Right lobe of liver (tissue), 6 donors: Measurements from ENCODE around the gene SLC16A14. TPM values are rescaled to one million over a fixed set of nuclear protein-coding genes. Genes with fewer than 3 reads are reported as not detected.
A peak's percentile ranks its signal among the peaks of the same experiment; 100 is the strongest.

Experiments
- ATAC-seq, 4 donors: fragments of 200-7000 bp; cut with Tn5 transposase; one replicate each; pipeline ENCODE4 v1.9.1; 2020; ENCODE audit warnings: mild to moderate bottlenecking in 4 of 4, moderate library complexity in 4 of 4
- DNase-seq, 3 donors: peaks; one replicate each; pipeline ENCODE4 v3.0.0-alpha.2; 2020
- H3K27ac ChIP-seq, 3 donors: fragments of 200-600 bp; one replicate each; pipeline ENCODE4 v1.8.0; 2022
- H3K27me3 ChIP-seq, 2 donors: fragments of 200-600 bp; one replicate each; pipeline ENCODE4 v1.8.0; 2022
- H3K36me3 ChIP-seq, 4 donors: fragments of 200-600 bp; sonication (generic) in 1 of 4; one replicate each; pipeline versions ENCODE4 v1.5.1 to v1.8.0; 2017 to 2022; ENCODE audit warnings: control low read depth in 1 of 4
- H3K4me1 ChIP-seq, 4 donors: fragments of 200-600 bp; sonication (generic) in 1 of 4; one replicate each; pipeline versions ENCODE4 v1.5.1 to v1.8.0; 2017 to 2022; ENCODE audit warnings: control low read depth in 1 of 4
- H3K4me3 ChIP-seq, 3 donors: fragments of 200-600 bp; one replicate each; pipeline ENCODE4 v1.8.0; 2022
- H3K9me3 ChIP-seq, 4 donors: fragments of 200-600 bp; sonication (generic) in 1 of 4; one replicate each; pipeline versions ENCODE4 v1.5.1 to v1.8.0; 2017 to 2022; ENCODE audit warnings: control low read depth in 1 of 4
- CTCF ChIP-seq, 4 donors: fragments of 200-600 bp in 3 of 4; fragments of 450-650 bp in 1 of 4; IDR thresholded peaks; one replicate each; pipeline versions ENCODE4 v1.5.1 to v1.8.0; 2016 to 2022; ENCODE audit warnings: antibody characterized with exemption in 4 of 4, mild to moderate bottlenecking in 2 of 4
- POLR2A ChIP-seq: fragments of 450-650 bp; IDR thresholded peaks from one replicate; pipeline ENCODE4 v1.6.1; 2017; ENCODE audit warnings: antibody characterized with exemption, mild to moderate bottlenecking
- WGBS: methylation state at CpG from one replicate; pipeline ENCODE4 v1.1.6; 2018; ENCODE audit warnings: low coverage, low lambda C conversion rate; ENCODE audit not compliant: insufficient coverage; ENCODE audit errors: missing lambda C conversion rate; 5-methylcytosine and 5-hydroxymethylcytosine counted together
- intact Hi-C, 2 donors: fragments of 100-400 bp; cut with DNase I; formaldehyde crosslinking; loops; one replicate each; pipeline versions ENCODE4 v1.11.2 to v1.14.1; 2022
- total RNA-seq, 6 experiments: library from RNA; depleted of rRNA in 2 of 6; stranded (reverse); fragments of >200 nt in 2 of 6; fragmentation: NEBNext Ultra II Directional in 3 of 6; extraction: Animal tissue kit (Norgen Biotek cat#: 25700) in 3 of 6; gene quantifications; one replicate each; pipeline versions ENCODE4 v1.1.0 to v1.2.4, GENCODE V29; 2016 to 2023
- donor health status: DM: no; HTN: yes; CAD: no.
- donor health status: DM: no; HTN: no; CAD: no.
- donor health status: DM: no; HTN: no; CAD: no.
- donor health status: DM: no; HTN: yes; CAD: no.
- donor health status: DM: no; HTN: yes; CAD: no.

Gene SLC16A14
- total RNA-seq, 6 experiments from 2014 or later = 0.14 to 2.1 (median 0.60) TPM

- intact Hi-C loops = no loop called here
- DNase-seq = no peak
- Histone ChIP-seq H3K27ac (no peak overlapping the region), H3K36me3 (no peaks in the 10 kb centered on the region), H3K27me3 (no peaks in the 10 kb centered on the region), H3K9me3 (no peaks in the 10 kb centered on the region), H3K4me1 (no peaks in the 10 kb centered on the region), H3K4me3 (no peak overlapping the region)
- ATAC-seq = no peak
- 89% methylated on average over 2 of the region's 2 CpGs for WGBS
- TF ChIP-seq POLR2A (no peak), CTCF (IDR thresholded peaks at IDR 0.05) (no peak)
Measured at GRCh38 chr2:230090967-230091366, 22.2 kb upstream of the SLC16A14 start.

GRCh38 chr2:230085201-230085600 lies 16.5 kb upstream of the SLC16A14 start:
- Histone ChIP-seq H3K36me3 (no peaks in the 10 kb centered on the region), H3K27ac (no peak overlapping the region), H3K9me3 (no peaks in the 10 kb centered on the region), H3K4me3 (no peak overlapping the region), H3K4me1 (no peaks in the 10 kb centered on the region), H3K27me3 (no peaks in the 10 kb centered on the region)
- intact Hi-C loops = no loop called here
- DNase-seq (no peak), ATAC-seq (no peak)
- no peak for TF ChIP-seq POLR2A
- TF ChIP-seq CTCF (IDR thresholded peaks at IDR 0.05) = no peak
- 73% methylated on average over 6 of the region's 7 CpGs for WGBS

- H3K4me3 ChIP-seq = no peak overlapping the region
- no peak overlapping the region for H3K27ac ChIP-seq
- H3K4me1 ChIP-seq = peaks cover 0 to 3% (median 0%) of the 10 kb centered on the region in 4 donors
- ATAC-seq = peak in 1 of 4 donors; percentile 28
- no peak for DNase-seq
- H3K27me3 ChIP-seq = no peaks in the 10 kb centered on the region
- H3K36me3 ChIP-seq = no peaks in the 10 kb centered on the region
- 48% methylated on average over 4 of the region's 5 CpGs for WGBS
- H3K9me3 ChIP-seq = no peaks in the 10 kb centered on the region
- intact Hi-C loops = no loop called here
- TF ChIP-seq POLR2A = no peak
- TF ChIP-seq CTCF (IDR thresholded peaks at IDR 0.05) = no peak
Measured at GRCh38 chr2:230077851-230078547, 9.3 kb upstream of the SLC16A14 start.

- no peak overlapping the region for H3K4me3 ChIP-seq
- H3K4me1 ChIP-seq = peaks cover 0 to 3% (median 0%) of the 10 kb centered on the region in 4 donors
- H3K36me3 ChIP-seq = no peaks in the 10 kb centered on the region
- intact Hi-C loops = no loop called here
- H3K27me3 ChIP-seq = no peaks in the 10 kb centered on the region
- DNase-seq (no peak), ATAC-seq (no peak)
- H3K9me3 ChIP-seq = no peaks in the 10 kb centered on the region
- H3K27ac ChIP-seq = no peak overlapping the region
- 88% methylated on average over 2 of the region's 2 CpGs for WGBS
- TF ChIP-seq CTCF (IDR thresholded peaks at IDR 0.05) = no peak
- TF ChIP-seq POLR2A = no peak
Measured at GRCh38 chr2:230076819-230077218, 8.1 kb upstream of the SLC16A14 start.
